Measurements from ENCODE around the gene TMEM190. TPM values are rescaled to one million over a fixed set of nuclear protein-coding genes. Genes with fewer than 3 reads are reported as not detected.
"Not testable (repeated sequence)": the region's sequence is repeated elsewhere in the genome, so short reads cannot be mapped to it uniquely, and the experiment has no call there.

The TMEM190 gene
- polyA plus RNA-seq (2011; rRNA removed) (0.32 and 0.50 TPM in 2 replicates), polyA minus RNA-seq (2011; rRNA and poly(A)+ RNA removed) (not detected in 2 replicates)

- no peaks in the 10 kb centered on the region for H3K27me3 ChIP-seq (ENCODE audit: control insufficient read depth, insufficient read depth, low read length)
- CTCF ChIA-PET, result interaction anchor here (1.4 kb wide), 1 partner anchor 91 kb away, joined by 4 read pairs; no protein-coding TSS in a partner anchor
- POLR2A ChIA-PET, result no interaction called here
- H3K9me3 ChIP-seq (ENCODE audit: control insufficient read depth, insufficient read depth, low read length), result no peaks in the 10 kb centered on the region; the same call in 1 of the 2 replicates
- no peak within 1 kb of the TSS for H3K4me3 ChIP-seq (ENCODE audit: low read depth, low read length)
- H3K27ac ChIP-seq (ENCODE audit: low read depth, low read length), result no peak within 1 kb of the TSS
- TF ChIP-seq CTCF (IDR thresholded peaks at IDR 0.05; ENCODE audit: low read depth, low read length), result no peak
- DNase-seq (ENCODE audit: low read depth, low spot score), result no peak
Measured at GRCh38 chr19:55376241-55376933, at the start of gene TMEM190. Gene TMEM190 (plus strand): TSS chr19:55376826. CDS start chr19:55376854, 28 bp downstream.

GRCh38 chr19:55328774-55329318 is 47.8 kb upstream of the TMEM190 start:
- H3K27ac ChIP-seq (ENCODE audit: low read depth, low read length); CTCF ChIA-PET; H3K27me3 ChIP-seq (ENCODE audit: control insufficient read depth, insufficient read depth, low read length); H3K9me3 ChIP-seq (ENCODE audit: control insufficient read depth, insufficient read depth, low read length); DNase-seq (ENCODE audit: low read depth, low spot score); H3K4me3 ChIP-seq (ENCODE audit: low read depth, low read length): not testable (repeated sequence)
- POLR2A ChIA-PET, result interaction anchor here (0.7 kb wide), 1 partner anchor 36 kb away, joined by 7 read pairs; no protein-coding TSS in a partner anchor

GRCh38 chr19:55329791-55330190 is 46.8 kb upstream of the TMEM190 start:
- H3K27ac ChIP-seq (ENCODE audit: low read depth, low read length); H3K4me3 ChIP-seq (ENCODE audit: low read depth, low read length); POLR2A ChIA-PET; H3K27me3 ChIP-seq (ENCODE audit: control insufficient read depth, insufficient read depth, low read length); H3K9me3 ChIP-seq (ENCODE audit: control insufficient read depth, insufficient read depth, low read length); DNase-seq (ENCODE audit: low read depth, low spot score): not testable (repeated sequence)
- CTCF ChIA-PET, result interaction anchor here (0.7 to 1.0 kb wide), 2 partner anchors 10 to 186 kb away, joined by 3 read pairs; partner anchors contain the start of gene KMT5C

- no peak for TF ChIP-seq CTCF (IDR thresholded peaks at IDR 0.05; ENCODE audit: low read depth, low read length)
- H3K27ac ChIP-seq (ENCODE audit: low read depth, low read length), result no peak overlapping the region
- no peak for DNase-seq (ENCODE audit: low read depth, low spot score)
- CTCF ChIA-PET, result no interaction called here
- no peaks in the 10 kb centered on the region for H3K9me3 ChIP-seq (ENCODE audit: control insufficient read depth, insufficient read depth, low read length)
- peaks cover 5% of the 10 kb centered on the region for H3K27me3 ChIP-seq (ENCODE audit: control insufficient read depth, insufficient read depth, low read length)
- POLR2A ChIA-PET, result no interaction called here
- H3K4me3 ChIP-seq (ENCODE audit: low read depth, low read length), result no peak overlapping the region
Measured at GRCh38 chr19:55333870-55334269, 42.8 kb upstream of the TMEM190 start.

- CTCF ChIA-PET, result interaction anchor here (0.9 to 1.1 kb wide), 2 partner anchors 34 to 44 kb away, joined by 3 read pairs; no protein-coding TSS in a partner anchor
- H3K27ac ChIP-seq (ENCODE audit: low read depth, low read length), result no peak overlapping the region
- no peak for DNase-seq (ENCODE audit: low read depth, low spot score)
- H3K27me3 ChIP-seq (ENCODE audit: control insufficient read depth, insufficient read depth, low read length), result peaks cover 5% of the 10 kb centered on the region
- POLR2A ChIA-PET, result no interaction called here
- H3K4me3 ChIP-seq (ENCODE audit: low read depth, low read length), result no peak overlapping the region
- no peak for TF ChIP-seq CTCF (IDR thresholded peaks at IDR 0.05; ENCODE audit: low read depth, low read length)
- H3K9me3 ChIP-seq (ENCODE audit: control insufficient read depth, insufficient read depth, low read length), result no peaks in the 10 kb centered on the region
Measured at GRCh38 chr19:55336101-55336500, 40.5 kb upstream of the TMEM190 start.
